Trophoblast cell (in vitro differentiated cells and primary cell): ENCODE data around the gene ZNF621.

ENCODE experiments used
- DNase-seq, 2 donors: peaks; one replicate each; pipeline ENCODE4 v3.0.0-alpha.2; 2016
- H2AFZ ChIP-seq: 2 replicates; pipeline ENCODE4 v1.6.1; 2013; ENCODE audit warnings: low read length, moderate library complexity, mild to moderate bottlenecking; ENCODE audit not compliant: insufficient read depth, poor library complexity
- H2AK5ac ChIP-seq: 2 replicates; pipeline ENCODE4 v1.6.1; 2013; ENCODE audit warnings: mild to moderate bottlenecking, low read length
- H2BK120ac ChIP-seq: 2 replicates; pipeline ENCODE4 v1.6.1; 2013; ENCODE audit warnings: low read length, mild to moderate bottlenecking, moderate library complexity; ENCODE audit not compliant: insufficient read depth, poor library complexity
- H2BK12ac ChIP-seq: 2 replicates; pipeline ENCODE4 v1.6.1; 2013; ENCODE audit warnings: mild to moderate bottlenecking, low read length, moderate library complexity
- H2BK5ac ChIP-seq: 2 replicates; pipeline ENCODE4 v1.6.1; 2013; ENCODE audit warnings: low read length, low read depth, moderate library complexity, mild to moderate bottlenecking; ENCODE audit not compliant: poor library complexity
- H3K14ac ChIP-seq: 2 replicates; pipeline ENCODE4 v1.6.1; 2013; ENCODE audit warnings: mild to moderate bottlenecking, low read length
- H3K18ac ChIP-seq: 2 replicates; pipeline ENCODE4 v1.6.1; 2013; ENCODE audit warnings: mild to moderate bottlenecking, low read length
- H3K23ac ChIP-seq: 2 replicates; pipeline ENCODE4 v1.6.1; 2013; ENCODE audit warnings: low read length
- H3K27ac ChIP-seq: 2 replicates; pipeline ENCODE4 v1.5.1; 2013; ENCODE audit warnings: low read depth, mild to moderate bottlenecking, inconsistent platforms, low read length, moderate library complexity
- H3K27me3 ChIP-seq: 2 replicates; pipeline ENCODE4 v1.6.1; 2013; ENCODE audit warnings: inconsistent platforms, mild to moderate bottlenecking, low read length, moderate library complexity; ENCODE audit not compliant: insufficient read depth
- H3K36me3 ChIP-seq, 2 experiments: 1 replicate in 1 of 2; 2 replicates in 1 of 2; pipeline ENCODE4 v1.6.1; 2013; ENCODE audit warnings: low read length in 2 of 2, mild to moderate bottlenecking in 2 of 2, moderate library complexity in 1 of 2; ENCODE audit not compliant: insufficient read depth in 2 of 2, control insufficient read depth in 1 of 2
- H3K4ac ChIP-seq: 2 replicates; pipeline ENCODE4 v1.6.1; 2013; ENCODE audit warnings: low read depth, mild to moderate bottlenecking, low read length, moderate library complexity
- H3K4me1 ChIP-seq, 2 experiments: 1 replicate in 1 of 2; 2 replicates in 1 of 2; pipeline ENCODE4 v1.6.1; 2013; ENCODE audit warnings: low read length in 2 of 2, mild to moderate bottlenecking in 2 of 2, moderate library complexity in 1 of 2; ENCODE audit not compliant: insufficient read depth in 2 of 2, control insufficient read depth in 1 of 2
- H3K4me2 ChIP-seq: 2 replicates; pipeline ENCODE4 v1.6.1; 2013; ENCODE audit warnings: inconsistent platforms, mild to moderate bottlenecking, low read length, moderate library complexity
- H3K4me3 ChIP-seq: 2 replicates; pipeline ENCODE4 v1.5.1; 2013; ENCODE audit warnings: mild to moderate bottlenecking, low read depth, low read length, inconsistent platforms
- H3K79me1 ChIP-seq: one replicate; pipeline ENCODE4 v1.6.1; 2013; ENCODE audit warnings: low read length
- H3K79me2 ChIP-seq: 2 replicates; pipeline ENCODE4 v1.6.1; 2013; ENCODE audit warnings: low read length, mild to moderate bottlenecking; ENCODE audit not compliant: control insufficient read depth, insufficient read depth, poor library complexity
- H3K9ac ChIP-seq: 2 replicates; pipeline ENCODE4 v1.6.1; 2013; ENCODE audit warnings: mild to moderate bottlenecking, low read length
- H3K9me3 ChIP-seq: 2 replicates; pipeline ENCODE4 v1.6.1; 2013; ENCODE audit warnings: low read depth, mild to moderate bottlenecking, control low read depth, inconsistent platforms, low read length; ENCODE audit not compliant: insufficient read depth
- H4K12ac ChIP-seq: 2 replicates; pipeline ENCODE4 v1.6.1; 2013; ENCODE audit warnings: low read depth, mild to moderate bottlenecking, low read length, moderate library complexity
- H4K8ac ChIP-seq: 2 replicates; pipeline ENCODE4 v1.6.1; 2013; ENCODE audit warnings: low read depth, mild to moderate bottlenecking, low read length, moderate library complexity
- H4K91ac ChIP-seq: one replicate; pipeline ENCODE4 v1.6.1; 2013; ENCODE audit warnings: low read depth, mild to moderate bottlenecking, low read length, moderate library complexity
- WGBS: extraction: QIAGEN DNeasy Blood & Tissue Kit; methylation state at CpG from one replicate; pipeline ENCODE4 v1.1.7; 2013; ENCODE audit warnings: missing lambda C conversion rate; ENCODE audit not compliant: insufficient read length, insufficient coverage; ENCODE audit errors: extremely low coverage; 5-methylcytosine and 5-hydroxymethylcytosine counted together

Gene ZNF621

GRCh38 chr3:40534283-40534682 is 9.5 kb downstream of the ZNF621 start:
- no peak overlapping the region for H3K18ac ChIP-seq
- H3K36me3 ChIP-seq, result peaks cover 21 to 41% of the 10 kb centered on the region in 2 experiments
- no peak overlapping the region for H3K23ac ChIP-seq
- H3K9me3 ChIP-seq, result peaks cover 3% of the 10 kb centered on the region
- H3K4ac ChIP-seq, result no peak overlapping the region
- no peak overlapping the region for H2AFZ ChIP-seq
- H3K4me2 ChIP-seq, result no peak overlapping the region
- H2AK5ac ChIP-seq, result no peak overlapping the region
- no peak overlapping the region for H2BK5ac ChIP-seq
- no peak overlapping the region for H3K14ac ChIP-seq
- no peaks in the 10 kb centered on the region for H3K4me1 ChIP-seq
- no peak overlapping the region for H3K9ac ChIP-seq
- DNase-seq, result no peak
- H3K27me3 ChIP-seq, result no peaks in the 10 kb centered on the region
- H2BK120ac ChIP-seq, result no peak overlapping the region
- no peaks in the 10 kb centered on the region for H3K79me1 ChIP-seq
- H3K79me2 ChIP-seq, result no peaks in the 10 kb centered on the region
- no peak overlapping the region for H2BK12ac ChIP-seq
- H4K8ac ChIP-seq, result no peak overlapping the region
- no peak overlapping the region for H4K91ac ChIP-seq
- H4K12ac ChIP-seq, result no peak overlapping the region
- H3K27ac ChIP-seq, result no peak overlapping the region
- H3K4me3 ChIP-seq, result no peak overlapping the region

- Histone ChIP-seq H2BK5ac (no peak overlapping the region), H2AFZ (no peak overlapping the region), H2BK12ac (no peak overlapping the region), H3K79me2 (no peaks in the 10 kb centered on the region), H4K91ac (no peak overlapping the region), H4K8ac (no peak overlapping the region), H3K14ac (no peak overlapping the region), H2AK5ac (no peak overlapping the region), H3K79me1 (no peaks in the 10 kb centered on the region), H3K27me3 (no peaks in the 10 kb centered on the region), H3K4me2 (no peak overlapping the region), H3K4me3 (no peak overlapping the region), H3K9ac (no peak overlapping the region), H4K12ac (no peak overlapping the region), H3K4me1 (no peaks in the 10 kb centered on the region), H3K36me3 (no peaks in the 10 kb centered on the region), H3K27ac (no peak overlapping the region), H3K9me3 (no peaks in the 10 kb centered on the region), H3K23ac (no peak overlapping the region), H3K18ac (no peak overlapping the region), H2BK120ac (no peak overlapping the region), H3K4ac (no peak overlapping the region)
- no CpG with 5 or more reads among the region's 1 CpG for WGBS
- DNase-seq, result no peak
These were observed 22.1 kb downstream of the ZNF621 start for GRCh38 chr3:40546816-40547215.

- no peak overlapping the region for H3K23ac ChIP-seq
- no peak overlapping the region for H3K9ac ChIP-seq
- no peak overlapping the region for H3K27ac ChIP-seq
- H2BK12ac ChIP-seq, result no peak overlapping the region
- H3K79me2 ChIP-seq, result no peaks in the 10 kb centered on the region
- no peak overlapping the region for H2AK5ac ChIP-seq
- H3K4me1 ChIP-seq, result no peaks in the 10 kb centered on the region
- no peak overlapping the region for H3K14ac ChIP-seq
- H3K79me1 ChIP-seq, result no peaks in the 10 kb centered on the region
- H2BK120ac ChIP-seq, result no peak overlapping the region
- H3K4ac ChIP-seq, result no peak overlapping the region
- DNase-seq, result no peak
- H3K27me3 ChIP-seq, result no peaks in the 10 kb centered on the region
- H2AFZ ChIP-seq, result no peak overlapping the region
- H3K18ac ChIP-seq, result no peak overlapping the region
- H4K8ac ChIP-seq, result no peak overlapping the region
- no peak overlapping the region for H2BK5ac ChIP-seq
- H4K12ac ChIP-seq, result no peak overlapping the region
- no peak overlapping the region for H3K4me2 ChIP-seq
- no peak overlapping the region for H3K4me3 ChIP-seq
- no peak overlapping the region for H4K91ac ChIP-seq
- WGBS, result no CpG with 5 or more reads among the region's 1 CpG
- no peaks in the 10 kb centered on the region for H3K36me3 ChIP-seq
- no peaks in the 10 kb centered on the region for H3K9me3 ChIP-seq
These were observed 25.4 kb downstream of the ZNF621 start for GRCh38 chr3:40550167-40550566.

- no peak overlapping the region for H3K14ac ChIP-seq
- no CpG with 5 or more reads among the region's 7 CpGs for WGBS
- no peak overlapping the region for H2BK5ac ChIP-seq
- H3K27ac ChIP-seq, result no peak overlapping the region
- no peak overlapping the region for H2AFZ ChIP-seq
- H3K79me2 ChIP-seq, result no peaks in the 10 kb centered on the region
- no peak overlapping the region for H4K8ac ChIP-seq
- no peak overlapping the region for H2BK12ac ChIP-seq
- H3K4me2 ChIP-seq, result no peak overlapping the region
- H3K36me3 ChIP-seq, result peaks cover 0 to 2% of the 10 kb centered on the region in 2 experiments
- no peak overlapping the region for H4K12ac ChIP-seq
- no peak overlapping the region for H3K18ac ChIP-seq
- no peaks in the 10 kb centered on the region for H3K4me1 ChIP-seq
- H2AK5ac ChIP-seq, result no peak overlapping the region
- DNase-seq, result no peak
- H2BK120ac ChIP-seq, result no peak overlapping the region
- H3K9ac ChIP-seq, result no peak overlapping the region
- no peak overlapping the region for H4K91ac ChIP-seq
- no peaks in the 10 kb centered on the region for H3K27me3 ChIP-seq
- no peak overlapping the region for H3K4me3 ChIP-seq
- no peak overlapping the region for H3K4ac ChIP-seq
- H3K23ac ChIP-seq, result no peak overlapping the region
- H3K79me1 ChIP-seq, result no peaks in the 10 kb centered on the region
- H3K9me3 ChIP-seq, result no peaks in the 10 kb centered on the region
These were observed 32.9 kb downstream of the ZNF621 start for GRCh38 chr3:40557575-40558161.
